DOHH2 (cell line): ENCODE measurements around the gene TRIP6.
A peak's percentile ranks its signal among the peaks of the same experiment; 100 is the strongest.

Source experiments
- H3F3A ChIP-seq: fragments of 200-600 bp; sonication (generic), shearing (Covaris generic); 2 replicates; pipeline ENCODE4 v1.6.0; 2016; ENCODE audit warnings: antibody characterized with exemption, mild to moderate bottlenecking; ENCODE audit not compliant: control insufficient read depth, insufficient read depth
- H3K27ac ChIP-seq: fragments of 200-600 bp; sonication (generic); 2 replicates; pipeline ENCODE4 v1.5.1; 2014; ENCODE audit warnings: low read depth, mild to moderate bottlenecking, low read length, moderate library complexity
- H3K27me3 ChIP-seq: fragments of 200-600 bp; sonication (generic); 2 replicates; pipeline ENCODE4 v1.6.1; 2014; ENCODE audit warnings: mild to moderate bottlenecking, low read length, mixed read lengths; ENCODE audit not compliant: control insufficient read depth
- H3K36me3 ChIP-seq: fragments of 200-600 bp; sonication (generic); 2 replicates; pipeline ENCODE4 v1.6.1; 2014; ENCODE audit warnings: mild to moderate bottlenecking, low read length, moderate library complexity, mixed read lengths; ENCODE audit not compliant: control insufficient read depth
- H3K4me1 ChIP-seq: fragments of 200-600 bp; sonication (generic); 2 replicates; pipeline ENCODE4 v1.6.1; 2014; ENCODE audit warnings: mild to moderate bottlenecking, low read length, mixed read lengths; ENCODE audit not compliant: control insufficient read depth
- H3K4me2 ChIP-seq: fragments of 200-600 bp; sonication (generic); 2 replicates; pipeline ENCODE4 v1.6.0; 2014; ENCODE audit warnings: mild to moderate bottlenecking, low read length, moderate library complexity
- H3K4me3 ChIP-seq: fragments of 200-600 bp; sonication (generic); 2 replicates; pipeline ENCODE4 v1.5.1; 2014; ENCODE audit warnings: mild to moderate bottlenecking, low read length, mixed read lengths
- H3K79me2 ChIP-seq: fragments of 200-600 bp; sonication (generic); 2 replicates; pipeline ENCODE4 v1.6.1; 2014; ENCODE audit warnings: mild to moderate bottlenecking, low read length, mixed read lengths; ENCODE audit not compliant: control insufficient read depth
- H3K9me2 ChIP-seq: fragments of 200-600 bp; sonication (generic); replicated peaks from 2 replicates; pipeline ENCODE4 v1.6.1; 2014; ENCODE audit warnings: mild to moderate bottlenecking, low read length, mixed read lengths; ENCODE audit not compliant: control insufficient read depth
- H3K9me3 ChIP-seq: fragments of 200-600 bp; sonication (generic); 2 replicates; pipeline ENCODE4 v1.6.1; 2014; ENCODE audit warnings: antibody characterized with exemption, low read length, mixed read lengths; ENCODE audit not compliant: control insufficient read depth, insufficient read depth
- H4K20me1 ChIP-seq: fragments of 200-600 bp; sonication (generic); 2 replicates; pipeline ENCODE4 v1.6.0; 2014; ENCODE audit warnings: low read depth, mild to moderate bottlenecking, antibody characterized with exemption, low read length, moderate library complexity; ENCODE audit not compliant: control insufficient read depth, insufficient read depth
- EZH2phosphoT487 ChIP-seq: fragments of 200-600 bp; sonication (generic); IDR thresholded peaks from 2 replicates; pipeline ENCODE4 v1.6.1; 2017; ENCODE audit warnings: borderline replicate concordance, mild to moderate bottlenecking, antibody characterized with exemption, low read length, moderate library complexity, mixed read lengths
- TF ChIP-seq, protein P1 (sequence below): fragments of 200-600 bp; sonication (generic); IDR thresholded peaks from one replicate; pipeline ENCODE4 v1.5.1; 2014; ENCODE audit warnings: antibody characterized with exemption, mild to moderate bottlenecking, low read depth, low read length; ENCODE audit not compliant: poor library complexity, severe bottlenecking

Gene TRIP6

GRCh38 chr7:100882785-100883526 lies 15.8 kb downstream of the TRIP6 start:
- no peak for TF ChIP-seq EZH2phosphoT487
- TF ChIP-seq, protein P1, sequence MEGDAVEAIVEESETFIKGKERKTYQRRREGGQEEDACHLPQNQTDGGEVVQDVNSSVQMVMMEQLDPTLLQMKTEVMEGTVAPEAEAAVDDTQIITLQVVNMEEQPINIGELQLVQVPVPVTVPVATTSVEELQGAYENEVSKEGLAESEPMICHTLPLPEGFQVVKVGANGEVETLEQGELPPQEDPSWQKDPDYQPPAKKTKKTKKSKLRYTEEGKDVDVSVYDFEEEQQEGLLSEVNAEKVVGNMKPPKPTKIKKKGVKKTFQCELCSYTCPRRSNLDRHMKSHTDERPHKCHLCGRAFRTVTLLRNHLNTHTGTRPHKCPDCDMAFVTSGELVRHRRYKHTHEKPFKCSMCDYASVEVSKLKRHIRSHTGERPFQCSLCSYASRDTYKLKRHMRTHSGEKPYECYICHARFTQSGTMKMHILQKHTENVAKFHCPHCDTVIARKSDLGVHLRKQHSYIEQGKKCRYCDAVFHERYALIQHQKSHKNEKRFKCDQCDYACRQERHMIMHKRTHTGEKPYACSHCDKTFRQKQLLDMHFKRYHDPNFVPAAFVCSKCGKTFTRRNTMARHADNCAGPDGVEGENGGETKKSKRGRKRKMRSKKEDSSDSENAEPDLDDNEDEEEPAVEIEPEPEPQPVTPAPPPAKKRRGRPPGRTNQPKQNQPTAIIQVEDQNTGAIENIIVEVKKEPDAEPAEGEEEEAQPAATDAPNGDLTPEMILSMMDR, result no peak
- Histone ChIP-seq H3K9me2 (no peaks in the 10 kb centered on the region), H3K27ac (no peak overlapping the region), H3K36me3 (peaks cover 96% of the 10 kb centered on the region), H3K79me2 (peaks cover 46% of the 10 kb centered on the region), H3F3A (peaks cover 23% of the 10 kb centered on the region), H3K27me3 (no peaks in the 10 kb centered on the region), H3K4me3 (no peak overlapping the region), H3K4me1 (peaks cover 51% of the 10 kb centered on the region), H3K9me3 (no peaks in the 10 kb centered on the region), H4K20me1 (peaks cover 19% of the 10 kb centered on the region; the same call in 1 of the 2 replicates), H3K4me2 (no peak overlapping the region)

DNA sequence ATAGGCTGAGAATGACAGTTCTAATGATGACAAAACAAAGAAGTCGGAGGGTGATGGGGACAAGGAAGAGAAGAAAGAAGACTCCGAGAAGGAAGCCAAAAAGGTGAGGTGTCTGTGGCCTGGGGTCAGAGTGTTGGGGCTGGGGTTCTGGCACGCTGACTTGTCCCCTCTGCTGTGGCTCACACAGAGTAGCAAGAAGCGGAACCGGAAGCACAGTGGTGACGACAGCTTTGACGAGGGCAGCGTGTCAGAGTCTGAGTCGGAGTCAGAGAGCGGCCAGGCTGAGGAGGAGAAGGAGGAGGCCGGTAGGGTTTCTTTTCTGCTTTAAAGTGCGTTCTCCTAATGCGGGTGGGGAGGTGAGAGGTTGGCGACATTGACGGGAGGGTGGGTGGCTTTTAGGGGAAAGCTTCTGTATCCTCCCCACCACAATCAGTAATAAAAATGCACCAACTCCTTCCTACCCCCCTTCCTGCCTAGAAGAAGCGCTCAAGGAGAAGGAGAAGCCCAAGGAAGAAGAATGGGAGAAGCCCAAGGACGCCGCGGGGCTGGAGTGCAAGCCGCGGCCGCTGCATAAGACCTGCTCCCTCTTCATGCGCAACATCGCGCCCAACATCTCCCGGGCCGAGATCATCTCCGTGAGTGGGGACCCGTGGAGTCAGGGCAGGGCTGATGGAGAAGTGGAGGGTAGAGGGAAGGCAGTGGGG lies 17.7 kb downstream of the TRIP6 start:
- Histone ChIP-seq H3K4me3 (no peak overlapping the region), H3K36me3 (peaks cover 92% of the 10 kb centered on the region), H3K4me2 (no peak overlapping the region), H3K9me2 (no peaks in the 10 kb centered on the region), H3K4me1 (peaks cover 50% of the 10 kb centered on the region), H3K9me3 (no peaks in the 10 kb centered on the region), H4K20me1 (peaks cover 13% of the 10 kb centered on the region; the same call in 1 of the 2 replicates), H3K27ac (no peak overlapping the region), H3K79me2 (peaks cover 42% of the 10 kb centered on the region), H3K27me3 (no peaks in the 10 kb centered on the region), H3F3A (peaks cover 28% of the 10 kb centered on the region)
- TF ChIP-seq EZH2phosphoT487, result no peak
- TF ChIP-seq, protein P1, result no peak

GRCh38 chr7:100885440-100886141 lies 18.4 kb downstream of the TRIP6 start:
- Histone ChIP-seq H3K79me2 (peaks cover 35% of the 10 kb centered on the region), H3K4me2 (peak overlapping the region; percentile 85), H3K4me1 (peaks cover 56% of the 10 kb centered on the region), H3F3A (peaks cover 28% of the 10 kb centered on the region), H3K27me3 (peaks cover 3% of the 10 kb centered on the region; the same call in 1 of the 2 replicates), H3K9me3 (no peaks in the 10 kb centered on the region), H3K9me2 (no peaks in the 10 kb centered on the region), H3K27ac (no peak overlapping the region), H3K4me3 (no peak overlapping the region), H4K20me1 (peaks cover 13% of the 10 kb centered on the region; the same call in 1 of the 2 replicates), H3K36me3 (peaks cover 85% of the 10 kb centered on the region)
- TF ChIP-seq EZH2phosphoT487, result no peak
- TF ChIP-seq, protein P1, result no peak
